Measurements from ENCODE around the gene METTL23. TPM values are rescaled to one million over a fixed set of nuclear protein-coding genes. Genes with fewer than 3 reads are reported as not detected.

METTL23 gene
- total and polyA plus RNA-seq, 11 donors: 22.1 to 33.7 (median 24.0) TPM

DNA sequence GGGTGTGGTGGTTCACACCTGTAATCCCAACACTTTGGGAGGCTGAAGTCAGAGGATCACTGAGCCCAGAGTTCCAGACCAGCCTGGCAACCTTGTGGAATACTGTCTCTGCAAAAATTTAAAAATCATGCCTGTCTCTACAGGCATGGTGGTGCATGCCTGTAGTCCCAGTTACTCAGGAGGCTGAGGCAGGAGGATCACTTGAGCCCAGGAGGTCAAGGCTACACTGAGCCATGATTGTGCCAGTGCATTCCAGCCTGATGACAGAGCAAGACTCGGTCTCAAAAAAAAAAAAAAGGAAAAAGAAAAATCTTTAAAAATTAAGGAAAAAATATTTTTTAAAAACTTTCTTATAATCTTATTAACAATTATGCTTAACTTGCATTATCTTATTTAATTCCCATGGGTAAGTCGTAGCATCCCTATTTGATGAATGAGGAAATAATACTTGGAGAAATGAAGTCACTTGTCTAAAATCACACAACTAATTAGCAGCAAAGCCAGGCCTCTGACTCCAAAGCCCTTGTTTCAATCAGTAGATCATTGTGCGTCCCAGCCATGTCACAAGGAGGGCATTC lies 24.9 kb downstream of the METTL23 start:
- Histone ChIP-seq H3K36me3 (peaks cover 0 to 71% (median 49%) of the 10 kb centered on the region in 9 donors), H3K9me3 (no peaks in the 10 kb centered on the region), H3K4me3 (no peak overlapping the region), H3K27ac (peak overlapping the region in 1 of 12 donors; percentile 54), H3K4me1 (peaks cover 0 to 34% (median 6%) of the 10 kb centered on the region in 12 donors), H3K27me3 (no peaks in the 10 kb centered on the region)
- intact Hi-C loops (cut with DNase I): loop anchor here in 1 of 10 donors (10.0 kb wide), 1 partner anchor 83 kb away; no protein-coding TSS in a partner anchor
- ATAC-seq (no peak), DNase-seq (no peak)
- 84 to 90% (median 89%) methylated on average over 3 of the region's 3 CpGs for WGBS, 4 donors
- TF ChIP-seq POLR2A (IDR thresholded peaks at IDR 0.05): no peak
- TF ChIP-seq, protein P1, sequence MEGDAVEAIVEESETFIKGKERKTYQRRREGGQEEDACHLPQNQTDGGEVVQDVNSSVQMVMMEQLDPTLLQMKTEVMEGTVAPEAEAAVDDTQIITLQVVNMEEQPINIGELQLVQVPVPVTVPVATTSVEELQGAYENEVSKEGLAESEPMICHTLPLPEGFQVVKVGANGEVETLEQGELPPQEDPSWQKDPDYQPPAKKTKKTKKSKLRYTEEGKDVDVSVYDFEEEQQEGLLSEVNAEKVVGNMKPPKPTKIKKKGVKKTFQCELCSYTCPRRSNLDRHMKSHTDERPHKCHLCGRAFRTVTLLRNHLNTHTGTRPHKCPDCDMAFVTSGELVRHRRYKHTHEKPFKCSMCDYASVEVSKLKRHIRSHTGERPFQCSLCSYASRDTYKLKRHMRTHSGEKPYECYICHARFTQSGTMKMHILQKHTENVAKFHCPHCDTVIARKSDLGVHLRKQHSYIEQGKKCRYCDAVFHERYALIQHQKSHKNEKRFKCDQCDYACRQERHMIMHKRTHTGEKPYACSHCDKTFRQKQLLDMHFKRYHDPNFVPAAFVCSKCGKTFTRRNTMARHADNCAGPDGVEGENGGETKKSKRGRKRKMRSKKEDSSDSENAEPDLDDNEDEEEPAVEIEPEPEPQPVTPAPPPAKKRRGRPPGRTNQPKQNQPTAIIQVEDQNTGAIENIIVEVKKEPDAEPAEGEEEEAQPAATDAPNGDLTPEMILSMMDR (IDR thresholded peaks at IDR 0.05): no peak

GRCh38 chr17:76752006-76752405 lies 25.4 kb downstream of the METTL23 start:
- no peak for TF ChIP-seq POLR2A (IDR thresholded peaks at IDR 0.05)
- TF ChIP-seq, protein P1 (IDR thresholded peaks at IDR 0.05): no peak
- H3K4me1 ChIP-seq: peaks cover 0 to 32% (median 6%) of the 10 kb centered on the region in 12 donors
- no peaks in the 10 kb centered on the region for H3K27me3 ChIP-seq
- intact Hi-C loops (cut with DNase I): loop anchor here in 1 of 10 donors (10.0 kb wide), 1 partner anchor 83 kb away; no protein-coding TSS in a partner anchor
- H3K4me3 ChIP-seq: no peak overlapping the region
- peaks cover 0 to 71% (median 49%) of the 10 kb centered on the region in 9 donors for H3K36me3 ChIP-seq
- peak overlapping the region in 1 of 12 donors; percentile 54 for H3K27ac ChIP-seq
- no peaks in the 10 kb centered on the region for H3K9me3 ChIP-seq
- WGBS, 4 donors: 78 to 85% (median 81%) methylated on average over 4 of the region's 4 CpGs
- DNase-seq (no peak), ATAC-seq (no peak)

DNA sequence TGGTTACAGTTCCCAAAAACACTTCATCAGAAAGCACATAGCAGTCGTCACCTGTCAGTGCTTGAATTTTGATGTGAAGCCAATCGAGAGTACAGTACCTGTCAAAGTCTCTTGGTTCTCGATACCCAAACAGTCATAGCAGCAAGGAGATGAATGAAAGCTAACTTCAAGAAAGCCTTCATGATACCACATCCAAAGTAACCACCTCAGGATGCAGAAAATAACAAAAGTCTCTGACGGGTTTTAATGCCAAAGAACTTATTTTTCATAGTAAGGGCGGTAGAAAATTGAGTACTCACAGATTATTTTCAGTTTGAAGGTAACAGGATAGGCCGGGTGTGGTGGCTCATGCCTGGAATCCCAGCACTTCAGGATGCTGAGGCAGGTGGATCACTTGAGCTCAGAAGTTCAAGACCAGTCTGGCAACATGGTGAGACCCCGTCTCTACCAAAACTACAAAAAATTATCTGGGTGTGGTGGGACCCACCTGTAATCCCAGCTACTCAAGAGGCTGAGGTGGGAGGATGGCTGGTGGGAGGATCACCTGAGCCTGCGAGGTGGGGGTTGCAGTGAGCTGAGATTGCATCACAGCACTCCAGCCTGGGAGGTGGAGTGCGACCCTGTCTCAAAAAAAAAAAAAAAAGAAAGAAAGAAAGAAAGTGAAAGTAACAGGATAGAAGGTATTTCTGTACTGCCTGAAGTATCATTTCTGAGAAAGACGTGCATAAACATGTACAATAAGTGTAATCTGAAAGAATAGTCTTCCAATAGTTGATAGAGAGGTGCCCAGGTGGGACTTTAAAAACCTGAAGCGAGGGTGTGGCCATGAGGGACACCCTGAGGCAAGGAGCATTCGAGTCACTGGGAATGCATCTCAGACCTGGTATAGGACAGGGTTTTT lies 26.7 kb downstream of the METTL23 start:
- no peak for TF ChIP-seq POLR2A (IDR thresholded peaks at IDR 0.05)
- H3K4me3 ChIP-seq: peak overlapping the region in 1 of 12 donors; percentile 29
- ATAC-seq (peak in 1 of 4 donors; percentile 20), DNase-seq (no peak)
- H3K36me3 ChIP-seq: peaks cover 0 to 83% (median 59%) of the 10 kb centered on the region in 9 donors
- 77 to 86% (median 83%) methylated on average over 12 of the region's 12 CpGs for WGBS, 4 donors
- no peaks in the 10 kb centered on the region for H3K9me3 ChIP-seq
- peak overlapping the region in 1 of 12 donors; percentile 54 for H3K27ac ChIP-seq
- H3K4me1 ChIP-seq: peaks cover 0 to 23% (median 3%) of the 10 kb centered on the region in 12 donors
- intact Hi-C loops (cut with DNase I): loop anchor here in 1 of 10 donors (10.0 kb wide), 1 partner anchor 81 kb away; no protein-coding TSS in a partner anchor
- H3K27me3 ChIP-seq: no peaks in the 10 kb centered on the region

GRCh38 chr17:76755285-76755684 lies 28.6 kb downstream of the METTL23 start:
- Histone ChIP-seq H3K9me3 (no peaks in the 10 kb centered on the region), H3K27ac (peak overlapping the region in 1 of 12 donors; percentile 58), H3K27me3 (no peaks in the 10 kb centered on the region), H3K4me3 (no peak overlapping the region), H3K4me1 (peaks cover 0 to 22% (median 0%) of the 10 kb centered on the region in 12 donors), H3K36me3 (peaks cover 0 to 88% (median 55%) of the 10 kb centered on the region in 9 donors)
- intact Hi-C loops (cut with DNase I): loop anchor here in 1 of 10 donors (10.0 kb wide), 1 partner anchor 80 kb away; no protein-coding TSS in a partner anchor
- ATAC-seq: peak in 2 of 4 donors; percentile 17 to 62
- DNase-seq: no peak
- TF ChIP-seq, protein P1 (IDR thresholded peaks at IDR 0.05): no peak
- no peak for TF ChIP-seq POLR2A (IDR thresholded peaks at IDR 0.05)
- WGBS, 4 donors: 58 to 69% (median 61%) methylated on average over 2 of the region's 2 CpGs
